Upper lobe of right lung (tissue), 1 donor: Measurements from ENCODE around the gene TACC3. TPM values are rescaled to one million over a fixed set of nuclear protein-coding genes. Genes with fewer than 3 reads are reported as not detected.
A peak's percentile ranks its signal among the peaks of the same experiment; 100 is the strongest.

Source experiments
- ATAC-seq: fragments of 200-7000 bp; cut with Tn5 transposase; one replicate; pipeline ENCODE4 v1.9.1; 2020; ENCODE audit warnings: mild to moderate bottlenecking, moderate library complexity
- DNase-seq: peaks from one replicate; pipeline ENCODE4 v3.0.0-alpha.2; 2020
- H3K27ac ChIP-seq: fragments of 200-600 bp; one replicate; pipeline ENCODE4 v1.8.0; 2022
- H3K27me3 ChIP-seq: fragments of 200-600 bp; one replicate; pipeline ENCODE4 v1.8.0; 2022; ENCODE audit warnings: mild to moderate bottlenecking
- H3K36me3 ChIP-seq: fragments of 200-600 bp; one replicate; pipeline ENCODE4 v1.8.0; 2022
- H3K4me1 ChIP-seq: fragments of 200-600 bp; one replicate; pipeline ENCODE4 v1.8.0; 2022
- H3K4me3 ChIP-seq: fragments of 200-600 bp; one replicate; pipeline ENCODE4 v1.8.0; 2022; ENCODE audit warnings: mild to moderate bottlenecking
- H3K9me3 ChIP-seq: fragments of 200-600 bp; one replicate; pipeline ENCODE4 v1.8.0; 2022
- intact Hi-C: fragments of 100-400 bp; cut with DNase I; formaldehyde crosslinking; loops from one replicate; pipeline ENCODE4 v1.11.0; 2022
- total RNA-seq: library from RNA; stranded (reverse); fragmentation: NEBNext Ultra II Directional; extraction: Animal tissue kit (Norgen Biotek cat#: 25700); gene quantifications from one replicate; pipeline ENCODE4 v1.2.1, GENCODE V29; 2021
- TF ChIP-seq, protein P1 (sequence below): fragments of 200-600 bp; IDR thresholded peaks from one replicate; pipeline ENCODE4 v1.8.0; 2022; ENCODE audit warnings: antibody characterized with exemption
- donor health status: DM: no; HTN: yes; CAD: no; lungs with severe emphysema.

TACC3 gene
- total RNA-seq, 1 donor from 2014 or later: 13.3 TPM

DNA sequence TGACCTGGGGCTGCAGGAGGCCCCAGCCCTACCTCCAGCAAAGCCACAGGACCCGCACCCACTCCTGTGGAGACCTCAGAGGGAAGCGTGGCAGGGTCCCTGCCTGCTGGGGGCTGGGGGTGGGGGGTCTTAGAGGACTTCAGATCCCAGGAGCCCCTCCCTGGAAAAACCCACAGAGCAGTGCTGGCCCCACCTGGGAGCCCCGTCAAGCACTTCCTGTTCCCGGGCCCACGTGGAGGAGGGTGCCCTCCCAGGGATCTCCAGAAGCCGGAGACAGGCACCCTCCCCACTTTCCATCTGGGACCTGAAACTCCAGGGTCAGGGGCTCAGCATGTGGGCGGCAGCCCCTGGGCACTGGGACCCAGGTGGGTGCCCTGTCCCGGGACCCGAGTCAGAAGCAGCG lies 32.0 kb downstream of the TACC3 start:
- intact Hi-C loops: no loop called here
- ATAC-seq (no peak), DNase-seq (no peak)
- Histone ChIP-seq H3K27me3 (no peaks in the 10 kb centered on the region), H3K4me3 (no peak overlapping the region), H3K4me1 (peaks cover 24% of the 10 kb centered on the region), H3K9me3 (no peaks in the 10 kb centered on the region), H3K27ac (peak overlapping the region; percentile 14), H3K36me3 (no peaks in the 10 kb centered on the region)
- TF ChIP-seq, protein P1, sequence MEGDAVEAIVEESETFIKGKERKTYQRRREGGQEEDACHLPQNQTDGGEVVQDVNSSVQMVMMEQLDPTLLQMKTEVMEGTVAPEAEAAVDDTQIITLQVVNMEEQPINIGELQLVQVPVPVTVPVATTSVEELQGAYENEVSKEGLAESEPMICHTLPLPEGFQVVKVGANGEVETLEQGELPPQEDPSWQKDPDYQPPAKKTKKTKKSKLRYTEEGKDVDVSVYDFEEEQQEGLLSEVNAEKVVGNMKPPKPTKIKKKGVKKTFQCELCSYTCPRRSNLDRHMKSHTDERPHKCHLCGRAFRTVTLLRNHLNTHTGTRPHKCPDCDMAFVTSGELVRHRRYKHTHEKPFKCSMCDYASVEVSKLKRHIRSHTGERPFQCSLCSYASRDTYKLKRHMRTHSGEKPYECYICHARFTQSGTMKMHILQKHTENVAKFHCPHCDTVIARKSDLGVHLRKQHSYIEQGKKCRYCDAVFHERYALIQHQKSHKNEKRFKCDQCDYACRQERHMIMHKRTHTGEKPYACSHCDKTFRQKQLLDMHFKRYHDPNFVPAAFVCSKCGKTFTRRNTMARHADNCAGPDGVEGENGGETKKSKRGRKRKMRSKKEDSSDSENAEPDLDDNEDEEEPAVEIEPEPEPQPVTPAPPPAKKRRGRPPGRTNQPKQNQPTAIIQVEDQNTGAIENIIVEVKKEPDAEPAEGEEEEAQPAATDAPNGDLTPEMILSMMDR: no peak

DNA sequence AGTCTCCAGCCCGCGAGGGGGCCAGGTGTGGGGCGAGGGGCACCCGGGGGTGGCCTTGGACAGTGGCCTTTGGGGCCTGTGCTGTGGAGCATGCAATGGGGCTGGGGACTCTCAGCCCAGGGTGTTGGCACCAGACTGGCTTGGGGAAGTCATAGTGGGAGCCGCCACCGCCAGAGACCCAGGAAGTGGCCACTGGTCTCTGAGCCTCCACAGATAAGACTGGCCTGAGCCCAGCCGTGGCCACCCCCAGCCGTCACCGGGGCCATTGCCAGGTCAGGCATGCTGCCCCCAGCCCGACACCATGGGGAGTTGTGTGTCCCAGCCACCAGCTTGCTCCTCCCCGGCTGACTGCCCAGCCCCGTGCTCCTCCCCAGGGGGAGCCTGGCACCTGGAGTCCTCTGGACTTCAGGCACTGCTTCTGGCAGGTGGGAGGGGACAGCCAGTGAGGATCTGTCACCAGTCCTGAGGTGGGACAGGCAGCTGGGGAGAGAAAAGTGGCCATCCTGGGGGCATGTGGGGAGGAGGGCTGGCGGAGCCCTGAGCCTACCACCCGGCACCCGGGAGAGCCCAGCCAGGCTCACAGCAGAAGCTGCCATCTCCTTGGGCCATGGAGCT lies 32.5 kb downstream of the TACC3 start:
- intact Hi-C loops: no loop called here
- Histone ChIP-seq H3K4me1 (peaks cover 20% of the 10 kb centered on the region), H3K4me3 (no peak overlapping the region), H3K27ac (no peak overlapping the region), H3K27me3 (no peaks in the 10 kb centered on the region), H3K36me3 (no peaks in the 10 kb centered on the region), H3K9me3 (no peaks in the 10 kb centered on the region)
- TF ChIP-seq, protein P1: no peak
- ATAC-seq: no peak
- DNase-seq: no peak

DNA sequence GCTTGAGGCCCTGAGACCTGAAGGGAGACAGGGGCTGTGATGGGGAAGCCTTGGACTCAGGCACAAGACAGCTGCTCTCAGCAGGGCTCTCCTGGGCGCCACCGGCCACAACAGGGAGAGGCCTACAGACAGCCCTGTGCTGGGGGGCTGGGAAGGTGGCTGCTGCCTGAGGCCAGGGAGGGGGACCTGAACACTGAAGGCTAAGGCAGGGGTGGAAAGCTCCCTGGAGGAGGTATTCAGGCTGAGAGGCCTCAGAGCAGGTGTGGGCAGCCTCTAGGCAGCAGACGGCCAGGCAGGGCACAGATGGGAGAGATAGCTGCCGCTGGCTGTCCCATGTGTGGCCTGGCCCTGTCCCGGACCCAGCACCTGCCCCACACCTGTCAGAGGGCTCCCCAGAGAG lies 33.0 kb downstream of the TACC3 start:
- intact Hi-C loops: no loop called here
- Histone ChIP-seq H3K36me3 (no peaks in the 10 kb centered on the region), H3K4me3 (no peak overlapping the region), H3K27me3 (no peaks in the 10 kb centered on the region), H3K4me1 (peaks cover 20% of the 10 kb centered on the region), H3K9me3 (no peaks in the 10 kb centered on the region), H3K27ac (no peak overlapping the region)
- TF ChIP-seq, protein P1: no peak
- DNase-seq (no peak), ATAC-seq (no peak)

DNA sequence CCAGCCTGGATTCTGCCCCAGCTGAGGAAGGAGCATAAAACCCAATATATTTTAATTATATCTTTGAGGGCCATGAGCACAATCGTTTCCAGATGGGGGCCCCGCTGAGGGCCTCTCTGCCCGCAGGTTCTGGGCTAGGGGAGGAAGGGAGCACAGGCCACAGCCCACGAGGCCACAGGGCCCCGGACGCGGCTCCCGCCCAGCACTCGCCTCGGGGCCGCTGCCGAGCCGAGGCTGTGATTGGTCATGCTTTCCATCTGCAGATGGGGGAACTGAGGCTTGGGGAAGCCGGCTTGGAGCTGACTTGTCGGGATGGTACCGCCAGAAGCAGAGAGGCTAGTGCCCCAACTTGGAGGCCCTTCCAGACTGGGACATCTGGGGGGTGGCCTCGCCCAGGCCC lies 34.0 kb downstream of the TACC3 start:
- Histone ChIP-seq H3K27me3 (no peaks in the 10 kb centered on the region), H3K4me3 (no peak overlapping the region), H3K4me1 (peaks cover 20% of the 10 kb centered on the region), H3K27ac (no peak overlapping the region), H3K9me3 (no peaks in the 10 kb centered on the region), H3K36me3 (no peaks in the 10 kb centered on the region)
- ATAC-seq (no peak), DNase-seq (no peak)
- TF ChIP-seq, protein P1: no peak
- intact Hi-C loops: no loop called here

DNA sequence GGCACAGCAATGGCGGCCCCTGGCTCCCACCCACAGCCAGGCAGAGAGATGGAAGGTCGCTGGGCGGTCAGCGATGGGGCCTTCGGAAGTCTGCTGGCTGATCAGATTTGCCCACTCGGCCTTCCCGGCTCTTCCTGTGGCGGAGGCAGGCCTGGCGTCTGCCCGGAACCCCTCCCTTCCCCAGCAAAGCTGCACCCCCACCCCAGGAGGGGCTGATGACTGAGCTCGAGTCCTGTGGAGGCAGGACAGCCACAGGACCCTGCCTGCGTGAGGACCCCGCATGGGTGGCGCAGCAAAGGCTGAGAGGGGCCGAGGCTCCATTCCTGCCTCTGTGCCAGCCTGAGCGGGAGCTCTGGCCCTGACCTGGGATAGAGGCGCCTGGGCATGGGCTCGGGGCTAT lies 34.8 kb downstream of the TACC3 start:
- Histone ChIP-seq H3K4me1 (peaks cover 20% of the 10 kb centered on the region), H3K27ac (no peak overlapping the region)
- intact Hi-C loops: no loop called here

More for the DNA sequence above, 34.8 kb downstream of the TACC3 start:
- Histone ChIP-seq H3K36me3 (no peaks in the 10 kb centered on the region), H3K4me3 (no peak overlapping the region), H3K9me3 (no peaks in the 10 kb centered on the region), H3K27me3 (no peaks in the 10 kb centered on the region)
- no peak for DNase-seq
- TF ChIP-seq, protein P1: no peak
- ATAC-seq: no peak
